Fibroblast of villous mesenchyme (primary cell): ENCODE measurements around the gene PRSS22. TPM values are rescaled to one million over a fixed set of nuclear protein-coding genes. Genes with fewer than 3 reads are reported as not detected.

Experiments
- DNase-seq: peaks from one replicate; pipeline ENCODE4 v3.0.0-alpha.2; 2010; ENCODE audit warnings: low read depth
- H3K4me3 ChIP-seq: 2 replicates; pipeline ENCODE4 v1.5.1; 2011; ENCODE audit warnings: low read depth, mild to moderate bottlenecking, low read length
- CTCF ChIP-seq: IDR thresholded peaks from 2 replicates; pipeline ENCODE4 v1.5.1; 2012; ENCODE audit warnings: low read depth, mild to moderate bottlenecking, low read length; ENCODE audit not compliant: insufficient read depth
- total RNA-seq: library from RNA; depleted of rRNA; stranded (reverse); fragments of >200 nt; gene quantifications from 2 replicates; pipeline ENCODE4 v1.2.3, GENCODE V29; 2012

The PRSS22 gene
- total RNA-seq, 1 donor = not detected

GRCh38 chr16:2879854-2880508 lies 22.0 kb upstream of the PRSS22 start:
- no peak for DNase-seq
- TF ChIP-seq CTCF = no peak
- H3K4me3 ChIP-seq = no peak overlapping the region

GRCh38 chr16:2874912-2875362 lies 17.0 kb upstream of the PRSS22 start:
- peak; percentile 78 for DNase-seq
- no peak overlapping the region for H3K4me3 ChIP-seq
- peak; percentile 93 for TF ChIP-seq CTCF

- no peak for DNase-seq
- TF ChIP-seq CTCF = no peak
- no peak overlapping the region for H3K4me3 ChIP-seq
Observed at GRCh38 chr16:2874032-2874911, 16.3 kb upstream of the PRSS22 start.

GRCh38 chr16:2871926-2872325 lies 14.0 kb upstream of the PRSS22 start:
- no peak overlapping the region for H3K4me3 ChIP-seq
- no peak for TF ChIP-seq CTCF
- no peak for DNase-seq

- peak; percentile 94 for DNase-seq
- peak; percentile 96 for TF ChIP-seq CTCF
- H3K4me3 ChIP-seq = peak overlapping the region; percentile 68
Observed at GRCh38 chr16:2867987-2868789, 10.2 kb upstream of the PRSS22 start.

- H3K4me3 ChIP-seq = peak overlapping the region; percentile 68
- no peak for TF ChIP-seq CTCF
- no peak for DNase-seq
Observed at GRCh38 chr16:2867661-2867986, 9.7 kb upstream of the PRSS22 start.
